Naive thymus-derived CD4-positive, alpha-beta T cell (primary cell): ENCODE measurements around the gene NTN5. TPM values are rescaled to one million over a fixed set of nuclear protein-coding genes. Genes with fewer than 3 reads are reported as not detected.

Experiments
- ATAC-seq: fragments of 150-1000 bp; cut with Tn5 transposase; 2 replicates; pipeline ENCODE4 v1.10.0; 2021; ENCODE audit warnings: mild to moderate bottlenecking, moderate library complexity
- CTCF ChIA-PET: fragments of 350-600 bp; sonication (Branson Sonifier 250); formaldehyde crosslinking; loops from one replicate; lab custom pipeline; 2021; ENCODE audit warnings: antibody characterized with exemption; lab: Charles Lee
- POLR2A ChIA-PET: fragments of 350-600 bp; sonication (Branson Sonifier 250); formaldehyde crosslinking; loops from one replicate; lab custom pipeline; 2021; ENCODE audit warnings: antibody characterized with exemption, inconsistent platforms; lab: Charles Lee
- DNase-seq, 9 donors: peaks; one replicate each; pipeline versions ENCODE4 v3.0.0 to v3.0.0-alpha.2; 2020 to 2022; ENCODE audit warnings: mixed read lengths in 1 of 9
- H3K27ac ChIP-seq: one replicate; pipeline ENCODE4 v1.7.0; 2013; ENCODE audit warnings: mild to moderate bottlenecking, low read depth, low read length, moderate library complexity
- H3K27me3 ChIP-seq, 2 donors: one replicate each; pipeline ENCODE4 v1.7.0; 2013; ENCODE audit warnings: low read length in 2 of 2, mild to moderate bottlenecking in 2 of 2, moderate library complexity in 2 of 2; ENCODE audit not compliant: control insufficient read depth in 2 of 2, insufficient read depth in 2 of 2
- H3K36me3 ChIP-seq, 3 experiments: 1 replicate in 2 of 3; 2 replicates in 1 of 3; pipeline ENCODE4 v1.7.0; 2013; ENCODE audit warnings: low read length in 3 of 3, mild to moderate bottlenecking in 3 of 3, moderate library complexity in 1 of 3; ENCODE audit not compliant: insufficient read depth in 3 of 3, control insufficient read depth in 2 of 3
- H3K4me1 ChIP-seq, 2 donors: one replicate each; pipeline ENCODE4 v1.7.0; 2013; ENCODE audit warnings: low read length in 2 of 2, mild to moderate bottlenecking in 2 of 2, moderate library complexity in 1 of 2; ENCODE audit not compliant: control insufficient read depth in 2 of 2, insufficient read depth in 2 of 2
- H3K4me3 ChIP-seq: 2 replicates; pipeline ENCODE4 v1.7.0; 2013; ENCODE audit warnings: mild to moderate bottlenecking, low read length
- H3K9me3 ChIP-seq, 3 experiments: 1 replicate in 2 of 3; 2 replicates in 1 of 3; pipeline ENCODE4 v1.7.0; 2013; ENCODE audit warnings: low read length in 3 of 3; ENCODE audit not compliant: control insufficient read depth in 2 of 3
- H3K27ac Mint-ChIP-seq, 9 donors: one replicate each; pipeline ENCODE4 v1.8.0; 2020 to 2022; ENCODE audit warnings: mixed read lengths in 9 of 9, mild to moderate bottlenecking in 8 of 9, moderate library complexity in 5 of 9, inconsistent platforms in 2 of 9
- H3K27me3 Mint-ChIP-seq, 5 donors: one replicate each; pipeline ENCODE4 v1.8.0; 2021 to 2022; ENCODE audit warnings: mixed read lengths in 5 of 5, mild to moderate bottlenecking in 1 of 5
- H3K36me3 Mint-ChIP-seq, 5 donors: one replicate each; pipeline ENCODE4 v1.8.0; 2020 to 2022; ENCODE audit warnings: mixed read lengths in 5 of 5, mild to moderate bottlenecking in 3 of 5, inconsistent platforms in 1 of 5
- H3K4me1 Mint-ChIP-seq, 7 donors: one replicate each; pipeline ENCODE4 v1.8.0; 2020 to 2022; ENCODE audit warnings: mixed read lengths in 7 of 7, mild to moderate bottlenecking in 3 of 7, inconsistent platforms in 1 of 7
- H3K4me3 Mint-ChIP-seq, 10 donors: one replicate each; pipeline ENCODE4 v1.8.0; 2020 to 2022; ENCODE audit warnings: mild to moderate bottlenecking in 10 of 10, mixed read lengths in 10 of 10, moderate library complexity in 6 of 10, inconsistent platforms in 2 of 10
- H3K9me3 Mint-ChIP-seq, 11 donors: one replicate each; pipeline ENCODE4 v1.8.0; 2020 to 2022; ENCODE audit warnings: mixed read lengths in 11 of 11, mild to moderate bottlenecking in 4 of 11, inconsistent platforms in 1 of 11, moderate library complexity in 1 of 11
- intact Hi-C, 2 donors: fragments of 100-400 bp; cut with micrococcal nuclease; formaldehyde crosslinking; loops; one replicate each; pipeline ENCODE4 v1.15.1; 2023
- polyA plus RNA-seq, 2 donors: library from polyadenylated mRNA; unstranded; fragments of 300-500 nt; fragmentation: Illumina TruSeq; gene quantifications; one replicate each; pipeline ENCODE4 v1.2.3, GENCODE V29; 2021
- total RNA-seq, 6 experiments: library from RNA in 5 of 6; stranded (reverse) in 5 of 6; gene quantifications; 1 replicate in 5 of 6; 2 replicates in 1 of 6; pipeline ENCODE4 v1.2.3 and lab custom pipeline; 2021 to 2026

NTN5 gene
- total and polyA plus RNA-seq, 7 experiments from 2014 or later = 0.41 to 5.9 (median 2.9) TPM

GRCh38 chr19:48613024-48613851, 59.6 kb downstream of the NTN5 start:
- intact Hi-C loops = loop anchor here in 1 of 2 donors (10.0 kb wide), 1 partner anchor 1032 kb away; the partner anchor contains the start of genes RRAS and SCAF1
- Mint-ChIP-seq H3K36me3 (peaks cover 0 to 15% (median 6%) of the 10 kb centered on the region in 5 donors), H3K4me3 (no peak overlapping the region), H3K4me1 (peaks cover 19 to 27% (median 25%) of the 10 kb centered on the region in 7 donors), H3K27ac (peak overlapping the region in 1 of 9 donors; percentile 78), H3K27me3 (no peaks in the 10 kb centered on the region), H3K9me3 (peaks cover 0 to 2% (median 0%) of the 10 kb centered on the region in 11 donors)
- Histone ChIP-seq H3K9me3 (no peaks in the 10 kb centered on the region), H3K36me3 (peaks cover 0 to 32% (median 16%) of the 10 kb centered on the region in 3 experiments), H3K27ac (no peak overlapping the region), H3K27me3 (no peaks in the 10 kb centered on the region), H3K4me1 (peaks cover 13 to 27% of the 10 kb centered on the region in 2 donors), H3K4me3 (no peak overlapping the region)
- DNase-seq = no peak
- ATAC-seq = no peak
- POLR2A ChIA-PET = no interaction called here
- CTCF ChIA-PET = no interaction called here

DNA sequence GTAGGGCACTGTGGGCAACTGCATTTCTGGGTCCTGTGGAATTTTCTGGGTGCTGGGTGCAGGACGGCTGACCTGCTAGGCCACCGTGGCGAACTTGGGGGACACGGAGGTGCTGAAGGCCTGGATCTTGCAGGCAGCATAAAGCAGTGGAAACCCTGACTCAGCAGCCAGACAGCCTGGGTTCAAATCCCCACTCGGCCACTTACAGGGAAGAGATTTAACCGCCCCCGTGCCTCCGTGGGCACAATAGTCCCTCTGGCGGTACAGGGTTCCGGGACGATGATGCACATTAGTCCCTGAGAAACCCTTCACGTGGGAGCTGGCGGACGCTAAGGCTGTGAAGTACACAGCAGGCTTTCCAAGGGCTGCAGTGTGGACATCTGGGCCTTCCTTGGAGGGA, 60.9 kb downstream of the NTN5 start:
- intact Hi-C loops = loop anchor here in 1 of 2 donors (10.0 kb wide), 1 partner anchor 1033 kb away; the partner anchor contains the start of genes RRAS and SCAF1
- Histone ChIP-seq H3K4me1 (peaks cover 3 to 13% of the 10 kb centered on the region in 2 donors), H3K36me3 (peaks cover 0 to 22% (median 13%) of the 10 kb centered on the region in 3 experiments), H3K27ac (no peak overlapping the region), H3K4me3 (no peak overlapping the region), H3K9me3 (no peaks in the 10 kb centered on the region), H3K27me3 (no peaks in the 10 kb centered on the region)
- Mint-ChIP-seq H3K27me3 (no peaks in the 10 kb centered on the region), H3K4me1 (peaks cover 10 to 16% (median 13%) of the 10 kb centered on the region in 7 donors), H3K9me3 (peaks cover 0 to 2% (median 0%) of the 10 kb centered on the region in 11 donors), H3K36me3 (peaks cover 0 to 8% (median 4%) of the 10 kb centered on the region in 5 donors), H3K4me3 (no peak overlapping the region), H3K27ac (peak overlapping the region in 1 of 9 donors; percentile 25)
- POLR2A ChIA-PET = interaction anchor here (2.0 kb wide), 1 partner anchor 12 kb away, joined by 5 read pairs; no protein-coding TSS in a partner anchor
- ATAC-seq (no peak), DNase-seq (no peak)
- CTCF ChIA-PET = no interaction called here

Other genes with a start within 250 kb of the NTN5 start
- 10 to 100 TPM; 26.1 to 45.8 (median 36.3) TPM for gene GRWD1, start 227.0 kb downstream of the NTN5 start, total RNA-seq
- gene GRWD1, start 227.0 kb downstream of the NTN5 start, polyA plus RNA-seq = 10 to 100 TPM; 42.8 to 51.6 TPM
- gene KCNJ14, start 217.4 kb downstream of the NTN5 start, total RNA-seq = 1 to 10 TPM; 1.5 to 3.9 (median 2.4) TPM
- under 1 TPM; 0.05 to 0.21 TPM for gene KCNJ14, start 217.4 kb downstream of the NTN5 start, polyA plus RNA-seq
- gene CYTH2, start 203.6 kb downstream of the NTN5 start, total RNA-seq = 10 to 100 TPM; 41.0 to 82.1 (median 54.9) TPM
- 10 to 100 TPM; 23.6 to 37.3 TPM for gene CYTH2, start 203.6 kb downstream of the NTN5 start, polyA plus RNA-seq
- 10 to 100 TPM in 4 of 5 experiments, 1 to 10 TPM in 1; 5.3 to 21.4 (median 19.2) TPM for gene LMTK3, start 161.2 kb downstream of the NTN5 start, total RNA-seq
- under 1 TPM in 1 of 2 donors, not detected in 1; 0.03 TPM for gene LMTK3, start 161.2 kb downstream of the NTN5 start, polyA plus RNA-seq
- gene SULT2B1, start 120.8 kb downstream of the NTN5 start, total RNA-seq = not detected
- under 1 TPM in 1 of 2 donors, not detected in 1; 0.41 TPM for gene SULT2B1, start 120.8 kb downstream of the NTN5 start, polyA plus RNA-seq
- not detected for gene SPACA4, start 66.3 kb downstream of the NTN5 start, total RNA-seq
- gene SPACA4, start 66.3 kb downstream of the NTN5 start, polyA plus RNA-seq = not detected
- 1 to 10 TPM in 3 of 5 experiments, under 1 TPM in 1, not detected in 1; 0.80 to 3.7 (median 2.9) TPM for gene FAM83E, start 57.9 kb downstream of the NTN5 start, total RNA-seq
- under 1 TPM in 1 of 2 donors, not detected in 1; 0.66 TPM for gene FAM83E, start 57.9 kb downstream of the NTN5 start, polyA plus RNA-seq
- gene RPL18, start 53.8 kb downstream of the NTN5 start, total RNA-seq = 1,000 to 10,000 TPM; 1,570 to 2,826 (median 2,745) TPM
- gene RPL18, start 53.8 kb downstream of the NTN5 start, polyA plus RNA-seq = 1,000 to 10,000 TPM; 2,813 to 2,817 TPM
- 10 to 100 TPM; 20.1 to 34.7 (median 30.5) TPM for gene SPHK2, start 53.5 kb downstream of the NTN5 start, total RNA-seq
- 10 to 100 TPM; 11.2 to 11.7 TPM for gene SPHK2, start 53.5 kb downstream of the NTN5 start, polyA plus RNA-seq
- 10 to 100 TPM; 11.9 to 79.9 (median 33.2) TPM for gene DBP, start 35.6 kb downstream of the NTN5 start, total RNA-seq
- 100 to 1,000 TPM in 1 of 2 donors, 10 to 100 TPM in 1; 61.7 to 130 TPM for gene DBP, start 35.6 kb downstream of the NTN5 start, polyA plus RNA-seq
- gene CA11, start 26.8 kb downstream of the NTN5 start, total RNA-seq = 10 to 100 TPM in 4 of 5 experiments, 1 to 10 TPM in 1; 7.5 to 20.5 (median 12.5) TPM
- 1 to 10 TPM; 6.3 to 8.0 TPM for gene CA11, start 26.8 kb downstream of the NTN5 start, polyA plus RNA-seq
- not detected for gene FUT2, start 23.0 kb upstream of the NTN5 start, total RNA-seq
- under 1 TPM; 0.09 to 0.78 TPM for gene FUT2, start 23.0 kb upstream of the NTN5 start, polyA plus RNA-seq
- 1 to 10 TPM in 3 of 5 experiments, under 1 TPM in 2; 0.80 to 2.1 (median 1.3) TPM for gene MAMSTR, start 46.7 kb upstream of the NTN5 start, total RNA-seq
- gene MAMSTR, start 46.7 kb upstream of the NTN5 start, polyA plus RNA-seq = under 1 TPM; 0.25 to 0.87 TPM
- gene RASIP1, start 67.6 kb upstream of the NTN5 start, total RNA-seq = under 1 TPM in 2 of 5 experiments, not detected in 3; 0.12 to 0.21 TPM
- under 1 TPM; 0.12 to 0.65 TPM for gene RASIP1, start 67.6 kb upstream of the NTN5 start, polyA plus RNA-seq
- gene IZUMO1, start 73.9 kb upstream of the NTN5 start, total RNA-seq = not detected
- not detected for gene IZUMO1, start 73.9 kb upstream of the NTN5 start, polyA plus RNA-seq
- under 1 TPM in 1 of 5 experiments, not detected in 4; 0.17 TPM for gene FUT1, start 79.6 kb upstream of the NTN5 start, total RNA-seq
- not detected for gene FUT1, start 79.6 kb upstream of the NTN5 start, polyA plus RNA-seq
- gene FGF21, start 82.5 kb upstream of the NTN5 start, total RNA-seq = not detected
- gene FGF21, start 82.5 kb upstream of the NTN5 start, polyA plus RNA-seq = not detected
- 10 to 100 TPM; 16.7 to 53.1 (median 22.5) TPM for gene BCAT2, start 138.0 kb upstream of the NTN5 start, total RNA-seq
- 10 to 100 TPM; 25.5 to 30.9 TPM for gene BCAT2, start 138.0 kb upstream of the NTN5 start, polyA plus RNA-seq
- 1 to 10 TPM in 2 of 5 experiments, under 1 TPM in 2, not detected in 1; 0.38 to 2.9 (median 1.2) TPM for gene HSD17B14, start 163.5 kb upstream of the NTN5 start, total RNA-seq
- 1 to 10 TPM in 1 of 2 donors, under 1 TPM in 1; 0.66 to 1.7 TPM for gene HSD17B14, start 163.5 kb upstream of the NTN5 start, polyA plus RNA-seq
- 1 to 10 TPM; 2.1 to 7.4 (median 4.0) TPM for gene PLEKHA4, start 195.6 kb upstream of the NTN5 start, total RNA-seq
- gene PLEKHA4, start 195.6 kb upstream of the NTN5 start, polyA plus RNA-seq = 1 to 10 TPM; 2.6 to 5.6 TPM
- gene PPP1R15A, start 199.4 kb upstream of the NTN5 start, total RNA-seq = 1,000 to 10,000 TPM in 1 of 5 experiments, 100 to 1,000 TPM in 1, 10 to 100 TPM in 3; 31.5 to 1,030 (median 71.9) TPM
- 10 to 100 TPM; 23.0 to 29.8 TPM for gene PPP1R15A, start 199.4 kb upstream of the NTN5 start, polyA plus RNA-seq
- not detected for gene TULP2, start 225.7 kb upstream of the NTN5 start, total RNA-seq
- not detected for gene TULP2, start 225.7 kb upstream of the NTN5 start, polyA plus RNA-seq
- 100 to 1,000 TPM; 128 to 252 (median 142) TPM for gene NUCB1, start 227.3 kb upstream of the NTN5 start, total RNA-seq
- gene NUCB1, start 227.3 kb upstream of the NTN5 start, polyA plus RNA-seq = 100 to 1,000 TPM in 1 of 2 donors, 10 to 100 TPM in 1; 70.5 to 150 TPM